Prostate gland (tissue), 2 donors: ENCODE measurements around the gene MAN2B2.

Source experiments
- POLR2A ChIP-seq: fragments of 450-650 bp; IDR thresholded peaks from one replicate; pipeline ENCODE4 v1.6.1; 2016; ENCODE audit warnings: antibody characterized with exemption, mild to moderate bottlenecking
- POLR2AphosphoS5 ChIP-seq: sonication (generic); formaldehyde crosslinking; IDR thresholded peaks from one replicate; pipeline ENCODE4 v1.6.1; 2017; ENCODE audit warnings: antibody characterized with exemption
- TF ChIP-seq, protein P1 (sequence below), 4 experiments: fragments of 200-600 bp in 2 of 4; fragments of 450-650 bp in 2 of 4; sonication (generic) in 2 of 4; IDR thresholded peaks; 1 replicate in 3 of 4; 2 replicates in 1 of 4; pipeline ENCODE4 v1.5.1; 2016 to 2019; ENCODE audit warnings: antibody characterized with exemption in 4 of 4, mild to moderate bottlenecking in 2 of 4, moderate library complexity in 2 of 4

DNA sequence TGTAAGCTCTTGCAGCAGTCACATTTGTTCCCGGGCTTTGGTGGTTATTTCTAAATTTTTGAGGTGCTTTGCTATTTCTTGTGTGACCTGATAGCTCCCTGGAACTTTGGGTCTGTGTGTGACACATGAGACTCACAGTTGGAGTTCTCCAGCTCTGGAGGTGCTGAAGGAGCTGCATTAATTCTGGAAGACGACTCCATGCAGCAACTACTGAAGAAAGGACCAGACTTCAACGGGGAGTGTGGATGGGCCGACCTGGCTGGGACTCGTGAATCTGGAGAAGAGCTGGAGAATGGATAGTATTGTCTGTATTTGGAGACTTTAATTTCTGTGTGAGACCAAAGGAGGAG is 67.0 kb downstream of the MAN2B2 start:
- TF ChIP-seq, protein P1, sequence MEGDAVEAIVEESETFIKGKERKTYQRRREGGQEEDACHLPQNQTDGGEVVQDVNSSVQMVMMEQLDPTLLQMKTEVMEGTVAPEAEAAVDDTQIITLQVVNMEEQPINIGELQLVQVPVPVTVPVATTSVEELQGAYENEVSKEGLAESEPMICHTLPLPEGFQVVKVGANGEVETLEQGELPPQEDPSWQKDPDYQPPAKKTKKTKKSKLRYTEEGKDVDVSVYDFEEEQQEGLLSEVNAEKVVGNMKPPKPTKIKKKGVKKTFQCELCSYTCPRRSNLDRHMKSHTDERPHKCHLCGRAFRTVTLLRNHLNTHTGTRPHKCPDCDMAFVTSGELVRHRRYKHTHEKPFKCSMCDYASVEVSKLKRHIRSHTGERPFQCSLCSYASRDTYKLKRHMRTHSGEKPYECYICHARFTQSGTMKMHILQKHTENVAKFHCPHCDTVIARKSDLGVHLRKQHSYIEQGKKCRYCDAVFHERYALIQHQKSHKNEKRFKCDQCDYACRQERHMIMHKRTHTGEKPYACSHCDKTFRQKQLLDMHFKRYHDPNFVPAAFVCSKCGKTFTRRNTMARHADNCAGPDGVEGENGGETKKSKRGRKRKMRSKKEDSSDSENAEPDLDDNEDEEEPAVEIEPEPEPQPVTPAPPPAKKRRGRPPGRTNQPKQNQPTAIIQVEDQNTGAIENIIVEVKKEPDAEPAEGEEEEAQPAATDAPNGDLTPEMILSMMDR (IDR thresholded peaks at IDR 0.05): no peak
- TF ChIP-seq POLR2A (no peak), POLR2AphosphoS5 (no peak)
